GM23248 (cell line): ENCODE data around the gene CELF1. TPM values are rescaled to one million over a fixed set of nuclear protein-coding genes. Genes with fewer than 3 reads are reported as not detected.
"Not testable (repeated sequence)": the region's sequence is repeated elsewhere in the genome, so short reads cannot be mapped to it uniquely, and the experiment has no call there.

Source experiments
- DNase-seq: peaks from one replicate; pipeline ENCODE4 v3.0.0-alpha.2; 2015
- H2AFZ ChIP-seq: fragments of 200-600 bp; sonication (generic); 2 replicates; pipeline ENCODE4 v1.6.1; 2016; ENCODE audit warnings: antibody characterized with exemption
- H3F3A ChIP-seq: fragments of 200-600 bp; sonication (generic); 2 replicates; pipeline ENCODE4 v1.6.1; 2016; ENCODE audit warnings: mild to moderate bottlenecking, antibody characterized with exemption, mixed run types; ENCODE audit not compliant: insufficient read depth
- H3K27ac ChIP-seq: fragments of 200-600 bp; sonication (generic); 2 replicates; pipeline ENCODE4 v1.5.1; 2016; ENCODE audit warnings: mild to moderate bottlenecking
- H3K27me3 ChIP-seq: fragments of 200-600 bp; sonication (generic); replicated peaks from 2 replicates; pipeline ENCODE4 v1.6.1; 2016; ENCODE audit warnings: mild to moderate bottlenecking; ENCODE audit not compliant: insufficient read depth
- H3K36me3 ChIP-seq: fragments of 200-600 bp; sonication (generic); 2 replicates; pipeline ENCODE4 v1.6.1; 2016; ENCODE audit warnings: low read depth, mild to moderate bottlenecking
- H3K4me1 ChIP-seq: fragments of 200-600 bp; sonication (generic); 2 replicates; pipeline ENCODE4 v1.6.1; 2016; ENCODE audit warnings: mild to moderate bottlenecking; ENCODE audit not compliant: insufficient read depth
- H3K4me2 ChIP-seq: fragments of 200-600 bp; sonication (generic); one replicate; pipeline ENCODE4 v1.6.1; 2016; ENCODE audit warnings: mild to moderate bottlenecking; ENCODE audit not compliant: unreplicated experiment
- H3K4me3 ChIP-seq: fragments of 200-600 bp; sonication (generic); 2 replicates; pipeline ENCODE4 v1.5.1; 2016; ENCODE audit warnings: mild to moderate bottlenecking
- H3K79me2 ChIP-seq: fragments of 200-600 bp; sonication (generic); 2 replicates; pipeline ENCODE4 v1.6.1; 2016; ENCODE audit warnings: mild to moderate bottlenecking; ENCODE audit not compliant: insufficient read depth
- H3K9ac ChIP-seq: fragments of 200-600 bp; sonication (generic); 2 replicates; pipeline ENCODE4 v1.6.1; 2016; ENCODE audit warnings: mild to moderate bottlenecking
- H3K9me2 ChIP-seq: fragments of 200-600 bp; sonication (generic); 2 replicates; pipeline ENCODE4 v1.6.1; 2016; ENCODE audit warnings: mixed run types, mild to moderate bottlenecking, moderate library complexity; ENCODE audit not compliant: insufficient read depth
- H3K9me3 ChIP-seq: fragments of 200-600 bp; sonication (generic); one replicate; pipeline ENCODE4 v1.6.1; 2017; ENCODE audit warnings: low read depth
- H4K20me1 ChIP-seq: fragments of 200-600 bp; sonication (generic); 2 replicates; pipeline ENCODE4 v1.6.0; 2016; ENCODE audit not compliant: insufficient read depth
- EZH2 ChIP-seq: fragments of 200-600 bp; sonication (generic); IDR thresholded peaks from 2 replicates; pipeline ENCODE4 v1.6.1; 2018; ENCODE audit warnings: antibody characterized with exemption, mild to moderate bottlenecking; ENCODE audit not compliant: insufficient read depth, poor library complexity, severe bottlenecking
- EZH2phosphoT487 ChIP-seq: fragments of 200-600 bp; sonication (generic); IDR thresholded peaks from 2 replicates; pipeline ENCODE4 v1.6.1; 2018; ENCODE audit warnings: antibody characterized with exemption, moderate library complexity, mild to moderate bottlenecking, low read depth; ENCODE audit not compliant: insufficient read depth
- WGBS, 2 experiments: methylation state at CpG; one replicate each; pipeline ENCODE4 v1.1.6; 2015 to 2017; ENCODE audit warnings: low lambda C conversion rate in 2 of 2, low coverage in 1 of 2; ENCODE audit errors: missing lambda C conversion rate in 2 of 2; 5-methylcytosine and 5-hydroxymethylcytosine counted together
- in situ Hi-C: fragments of 300-500 bp; cut with MboI; formaldehyde crosslinking; loops from 2 replicates; pipeline ENCODE4 v1.15.0; 2020
- polyA plus RNA-seq: library from polyadenylated mRNA; unstranded; fragments of >200 nt; fragmentation: Nextera tagmentation; extraction: Ambion mirVana; gene quantifications from 2 replicates; pipeline ENCODE4 v1.2.1, GENCODE V29; 2016
- total RNA-seq: library from RNA; depleted of rRNA; stranded (reverse); fragments of >200 nt; shearing (Covaris generic); gene quantifications from 2 replicates; pipeline ENCODE4 v1.2.3, GENCODE V29; 2014

CELF1 gene
- total and polyA plus RNA-seq, 2 experiments from 2014 or later, result 51.7 to 70.9 TPM

- 94 to 100% methylated on average over 2 of the region's 2 CpGs for WGBS, 2 experiments
- in situ Hi-C loops, result no loop called here
- no peak overlapping the region for H3K27ac ChIP-seq
These were observed 92.2 kb downstream of the CELF1 start for GRCh38 chr11:47460571-47461235.

DNA sequence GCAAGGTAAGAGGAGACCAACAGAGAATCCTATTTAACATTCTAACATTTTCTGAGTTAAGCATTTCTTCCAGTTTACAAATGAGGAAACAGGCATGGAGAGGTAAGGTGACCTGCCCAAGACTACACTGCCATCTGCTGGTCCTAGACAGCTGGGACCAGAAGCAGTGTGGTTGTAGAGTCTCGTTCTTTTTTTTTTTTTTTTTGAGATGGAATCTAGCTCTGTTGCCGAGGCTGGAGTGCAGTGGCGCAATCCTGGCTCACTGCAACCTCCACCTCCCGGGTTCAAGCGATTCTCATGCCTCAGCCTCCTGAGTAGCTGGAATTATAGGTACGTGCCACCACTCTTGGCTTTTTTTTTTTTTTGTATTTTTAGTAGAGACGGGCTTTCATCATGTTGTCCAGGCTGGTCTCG, 98.7 kb downstream of the CELF1 start:
- H3K4me1 ChIP-seq, H3K27me3 ChIP-seq, H3K9me2 ChIP-seq, H3K36me3 ChIP-seq, H2AFZ ChIP-seq, H4K20me1 ChIP-seq, H3K9me3 ChIP-seq, in situ Hi-C loops, H3K4me2 ChIP-seq, H3K79me2 ChIP-seq, H3K4me3 ChIP-seq, H3K9ac ChIP-seq, H3K27ac ChIP-seq: not testable (repeated sequence)
- WGBS, 2 experiments, result 10 to 11% methylated on average over 6 to 8 of the region's 8 CpGs
- peak; percentile 87 for DNase-seq
- H3F3A ChIP-seq, result peaks cover 12% of the 10 kb centered on the region; the same call in 1 of the 2 replicates

More at GRCh38 chr11:47460571-47461235, 92.2 kb downstream of the CELF1 start:
- 0 out of 2 replicates have a peak, but pooled peaks cover 6% of the 10 kb centered on the region for H3K36me3 ChIP-seq
- no peak for TF ChIP-seq EZH2
- no peak for TF ChIP-seq EZH2phosphoT487
- no peak overlapping the region for H3K9ac ChIP-seq
- no peaks in the 10 kb centered on the region for H3K9me3 ChIP-seq
- H3K9me2 ChIP-seq, result no peaks in the 10 kb centered on the region
- peaks cover 34% of the 10 kb centered on the region for H3K79me2 ChIP-seq
- H3K27me3 ChIP-seq, result no peaks in the 10 kb centered on the region
- peaks cover 13% of the 10 kb centered on the region; the same call in 1 of the 2 replicates for H3F3A ChIP-seq
- no peak overlapping the region for H2AFZ ChIP-seq
- no peak overlapping the region for H3K4me2 ChIP-seq
- no peaks in the 10 kb centered on the region for H4K20me1 ChIP-seq
- peak; percentile 40 for DNase-seq
- peaks cover 16% of the 10 kb centered on the region for H3K4me1 ChIP-seq
- H3K4me3 ChIP-seq, result no peak overlapping the region

DNA sequence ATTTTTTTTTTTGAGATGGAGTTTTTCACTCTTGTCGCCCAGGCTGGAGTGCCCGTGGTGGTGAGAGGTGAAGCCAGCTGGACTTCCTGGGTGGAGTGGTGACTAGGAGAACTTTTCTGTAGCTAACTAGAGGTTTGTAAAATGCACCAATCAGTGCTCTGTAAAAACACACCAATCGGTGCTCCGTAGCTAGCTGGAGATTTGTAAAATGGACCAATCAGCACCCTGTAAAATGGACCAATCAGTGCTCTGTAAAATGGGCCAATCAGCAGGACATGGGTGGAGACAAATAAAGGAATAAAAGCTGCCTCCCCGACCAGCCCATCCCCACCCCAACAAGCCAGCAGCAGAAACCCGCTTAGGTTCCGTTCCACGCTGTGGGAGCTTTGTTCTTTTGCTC, 99.6 kb downstream of the CELF1 start:
- no peaks in the 10 kb centered on the region for H3K27me3 ChIP-seq
- H3K4me3 ChIP-seq, result no peak overlapping the region
- TF ChIP-seq EZH2phosphoT487, result no peak
- no peak for TF ChIP-seq EZH2
- H3K79me2 ChIP-seq, result no peaks in the 10 kb centered on the region
- H3K4me1 ChIP-seq, result no peaks in the 10 kb centered on the region
- in situ Hi-C loops, result no loop called here
- WGBS, 2 experiments, result 94 to 98% methylated on average over 8 of the region's 8 CpGs
- DNase-seq, result no peak
- H3F3A ChIP-seq, result peaks cover 12% of the 10 kb centered on the region; the same call in 1 of the 2 replicates
- H3K36me3 ChIP-seq, result no peaks in the 10 kb centered on the region
- H3K9ac ChIP-seq, result no peak overlapping the region
- no peak overlapping the region for H3K27ac ChIP-seq
- H3K9me2 ChIP-seq, result no peaks in the 10 kb centered on the region
- no peaks in the 10 kb centered on the region for H4K20me1 ChIP-seq
- H2AFZ ChIP-seq, result no peak overlapping the region
- H3K4me2 ChIP-seq, result no peak overlapping the region
- no peaks in the 10 kb centered on the region for H3K9me3 ChIP-seq

DNA sequence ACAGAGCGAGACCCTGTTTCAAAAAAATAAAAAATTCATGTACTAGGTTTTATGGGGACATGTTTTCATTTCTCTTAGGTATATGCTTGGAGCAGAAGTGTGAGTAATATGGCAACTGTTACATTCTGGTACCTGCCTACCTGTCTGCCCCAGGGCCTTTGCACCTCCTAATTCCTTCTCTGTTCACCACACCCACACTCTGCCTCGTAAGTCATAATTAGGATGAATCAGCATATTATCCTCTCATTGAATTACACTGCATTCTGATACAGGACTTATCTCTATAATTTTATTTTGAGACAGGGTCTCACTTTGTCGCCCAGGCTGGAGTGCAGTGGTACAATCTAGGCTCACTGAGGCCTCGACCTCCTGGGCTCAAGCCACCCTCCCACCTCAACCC, 100.9 kb downstream of the CELF1 start:
- TF ChIP-seq EZH2 (no peak), EZH2phosphoT487 (no peak)
- in situ Hi-C loops, result no loop called here

GRCh38 chr11:47451436-47451835, 101.5 kb downstream of the CELF1 start:
- Histone ChIP-seq H3K27me3 (no peaks in the 10 kb centered on the region), H3K27ac (no peak overlapping the region), H3K9me2 (no peaks in the 10 kb centered on the region), H3K4me3 (no peak overlapping the region), H3K36me3 (no peaks in the 10 kb centered on the region), H3K4me2 (no peak overlapping the region), H3K79me2 (no peaks in the 10 kb centered on the region), H3K4me1 (no peaks in the 10 kb centered on the region), H3F3A (peaks cover 12% of the 10 kb centered on the region; the same call in 1 of the 2 replicates), H3K9me3 (no peaks in the 10 kb centered on the region), H2AFZ (no peak overlapping the region), H3K9ac (no peak overlapping the region), H4K20me1 (no peaks in the 10 kb centered on the region)
- TF ChIP-seq EZH2 (no peak), EZH2phosphoT487 (no peak)
- no peak for DNase-seq
- in situ Hi-C loops, result no loop called here
- 72 to 74% methylated on average over 4 of the region's 4 CpGs for WGBS, 2 experiments

More for the DNA sequence above, 100.9 kb downstream of the CELF1 start:
- Histone ChIP-seq H4K20me1 (no peaks in the 10 kb centered on the region), H3K9me3 (no peaks in the 10 kb centered on the region), H3F3A (peaks cover 12% of the 10 kb centered on the region; the same call in 1 of the 2 replicates), H2AFZ (no peak overlapping the region), H3K79me2 (no peaks in the 10 kb centered on the region), H3K36me3 (no peaks in the 10 kb centered on the region), H3K9ac (no peak overlapping the region), H3K27me3 (no peaks in the 10 kb centered on the region), H3K4me2 (no peak overlapping the region), H3K4me3 (no peak overlapping the region), H3K9me2 (no peaks in the 10 kb centered on the region), H3K27ac (no peak overlapping the region), H3K4me1 (no peaks in the 10 kb centered on the region)
- 92 to 96% methylated on average over 4 of the region's 4 CpGs for WGBS, 2 experiments
- no peak for DNase-seq
